NCI-H2081 (cell line): ENCODE measurements around the gene CELF2.

Experiments used
- DNase-seq, 2 experiments: peaks; one replicate each; lab custom pipeline; 2025; lab: John Stamatoyannopoulos, UW

Gene CELF2

DNA sequence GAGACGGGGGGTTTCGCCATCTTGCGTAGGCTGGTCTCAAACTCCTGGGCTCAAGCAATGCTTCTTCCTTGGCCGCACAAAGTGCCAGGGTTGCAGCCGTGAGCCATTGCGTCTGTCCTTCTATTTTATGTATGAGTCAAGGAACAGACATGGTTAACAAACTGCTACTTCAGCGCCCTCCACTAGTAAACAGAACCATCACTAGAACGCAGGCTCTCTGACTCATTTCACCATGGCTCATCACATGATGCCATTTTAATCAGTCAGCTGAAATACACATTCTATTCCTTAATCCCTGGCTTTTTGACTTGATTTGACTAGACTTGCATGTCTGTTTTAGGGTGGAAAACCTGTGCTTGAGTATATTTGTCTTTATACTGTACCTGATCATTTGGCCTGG is 41.3 kb downstream of the CELF2 start:
- no peak for DNase-seq

DNA sequence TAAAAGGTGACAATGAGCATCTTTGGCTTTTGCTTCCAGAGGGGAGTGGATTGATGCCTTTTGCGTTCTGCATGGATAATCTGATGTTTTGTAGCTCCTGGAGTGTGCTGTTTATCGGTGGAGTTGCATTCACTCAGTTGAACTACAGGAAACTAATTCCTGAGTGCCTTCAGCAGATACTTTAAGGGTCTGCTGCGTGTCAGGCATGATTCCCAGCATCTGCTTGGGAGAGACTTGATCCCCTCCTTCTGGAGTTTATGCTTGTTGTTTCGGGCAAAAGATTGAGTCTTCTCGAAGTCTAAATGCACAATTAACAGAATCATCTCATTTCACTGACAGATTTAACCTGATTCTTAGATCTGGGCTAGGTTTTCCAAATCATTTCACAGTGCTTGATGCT is 46.2 kb downstream of the CELF2 start:
- DNase-seq = no peak

DNA sequence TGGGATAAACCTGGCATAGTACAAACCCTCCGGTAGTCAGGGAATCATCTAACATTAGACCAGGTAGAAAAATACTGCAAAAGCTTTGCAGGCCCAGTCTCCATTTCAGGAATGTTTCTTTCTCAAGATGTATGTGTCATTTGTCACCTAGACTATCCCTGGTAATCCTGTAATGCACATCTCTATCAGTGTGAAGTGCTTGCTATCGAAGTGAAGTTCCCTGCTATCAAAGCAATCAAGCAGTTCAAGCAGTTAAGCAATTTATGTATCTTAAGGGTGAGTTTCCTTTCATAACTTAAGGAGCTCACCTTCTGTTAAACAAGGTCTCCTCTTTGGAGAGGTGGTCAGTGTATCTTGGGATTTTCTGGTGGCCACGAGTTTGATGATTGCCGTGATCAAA is 47.2 kb downstream of the CELF2 start:
- DNase-seq = no peak

DNA sequence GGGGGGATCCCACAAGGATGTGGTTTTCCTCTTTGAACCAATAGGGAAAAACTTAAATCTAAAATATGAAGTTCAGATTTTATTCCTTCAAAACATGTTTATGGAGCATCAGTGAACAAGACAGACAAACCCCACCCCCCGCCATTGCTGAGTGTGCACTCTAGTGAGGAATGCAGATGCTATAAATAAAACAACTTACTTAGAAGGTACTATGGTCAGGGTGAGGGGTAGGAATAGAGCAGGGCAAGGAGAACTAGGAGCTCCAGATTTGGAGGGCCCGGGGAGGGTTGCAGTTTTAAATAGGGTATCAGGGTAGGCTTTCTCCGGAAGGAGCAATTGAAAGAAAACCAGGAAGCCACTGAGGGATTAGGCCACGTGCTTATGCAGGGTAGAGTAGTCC is 47.9 kb downstream of the CELF2 start:
- no peak for DNase-seq

DNA sequence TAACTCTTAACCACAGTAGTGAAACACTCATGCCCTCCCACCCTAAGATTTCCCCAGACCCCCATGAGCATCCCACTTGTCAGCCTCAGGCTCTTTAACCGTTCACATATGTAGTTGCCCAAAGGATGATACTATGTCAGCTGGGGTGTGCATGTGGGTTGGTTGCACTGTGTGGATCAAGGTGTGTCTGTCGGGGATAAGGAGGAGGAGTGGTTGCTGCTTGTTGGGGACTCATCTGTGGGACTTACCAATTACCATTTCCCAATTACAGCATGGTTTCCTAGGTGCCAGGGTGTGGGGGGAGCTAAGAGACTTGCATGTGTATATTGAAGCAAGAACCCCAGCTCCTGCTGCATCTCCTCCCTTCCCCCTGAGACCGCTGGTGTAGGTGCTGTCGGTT is 48.8 kb downstream of the CELF2 start:
- DNase-seq = no peak

DNA sequence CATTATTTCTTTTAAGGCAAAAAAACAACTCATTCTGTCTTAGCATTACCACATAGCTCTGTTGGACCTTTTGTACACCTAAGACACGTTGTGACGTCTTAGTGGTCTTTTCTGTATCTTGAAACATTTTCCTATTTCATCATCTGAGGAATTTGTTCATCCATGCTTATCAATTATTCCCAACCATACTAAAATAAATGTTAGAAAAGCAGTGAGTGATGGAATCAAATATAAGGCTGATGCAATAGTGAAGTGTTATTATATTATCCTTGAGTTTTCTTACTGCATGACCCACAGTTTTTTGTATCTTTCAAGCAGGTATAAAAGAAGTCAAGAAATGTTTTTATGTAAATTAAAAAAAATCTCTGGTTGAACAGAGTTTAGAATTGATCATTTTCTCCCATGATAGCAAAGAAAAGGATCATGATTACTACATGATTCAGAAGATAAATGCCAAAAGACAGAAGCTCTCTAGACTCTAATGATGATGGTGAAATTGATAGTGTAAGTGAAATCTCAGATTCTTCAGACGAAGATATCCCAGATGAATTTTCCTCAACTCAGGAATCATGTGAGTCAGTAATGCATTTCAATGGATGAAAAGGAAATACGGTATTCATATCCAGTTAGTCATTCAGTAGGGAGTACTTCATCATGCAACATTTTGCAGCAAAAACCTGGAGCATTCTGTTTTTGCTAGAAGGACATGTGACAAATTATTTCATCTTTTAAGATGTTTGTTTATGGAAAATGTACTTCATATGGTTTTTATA is 51.4 kb downstream of the CELF2 start:
- no peak for DNase-seq

DNA sequence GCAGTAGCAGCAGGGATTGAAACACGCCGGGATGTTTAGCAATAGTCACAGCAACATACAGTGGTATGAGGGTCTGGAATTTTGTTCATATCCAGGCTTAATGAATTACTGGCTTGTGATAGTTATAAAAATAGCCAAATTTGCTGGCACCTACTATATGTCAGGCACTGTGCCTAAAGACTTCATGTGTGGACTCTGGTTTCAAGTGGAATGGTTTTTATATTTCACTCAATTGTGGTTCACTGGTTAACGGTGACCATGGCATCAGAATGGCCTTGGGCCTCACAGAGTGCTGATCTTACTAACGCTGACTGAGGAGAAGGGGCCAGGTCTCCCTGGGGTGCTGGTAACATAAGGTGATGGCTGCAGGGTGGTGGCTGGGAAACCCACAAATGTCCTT is 55.7 kb downstream of the CELF2 start:
- DNase-seq = no peak

DNA sequence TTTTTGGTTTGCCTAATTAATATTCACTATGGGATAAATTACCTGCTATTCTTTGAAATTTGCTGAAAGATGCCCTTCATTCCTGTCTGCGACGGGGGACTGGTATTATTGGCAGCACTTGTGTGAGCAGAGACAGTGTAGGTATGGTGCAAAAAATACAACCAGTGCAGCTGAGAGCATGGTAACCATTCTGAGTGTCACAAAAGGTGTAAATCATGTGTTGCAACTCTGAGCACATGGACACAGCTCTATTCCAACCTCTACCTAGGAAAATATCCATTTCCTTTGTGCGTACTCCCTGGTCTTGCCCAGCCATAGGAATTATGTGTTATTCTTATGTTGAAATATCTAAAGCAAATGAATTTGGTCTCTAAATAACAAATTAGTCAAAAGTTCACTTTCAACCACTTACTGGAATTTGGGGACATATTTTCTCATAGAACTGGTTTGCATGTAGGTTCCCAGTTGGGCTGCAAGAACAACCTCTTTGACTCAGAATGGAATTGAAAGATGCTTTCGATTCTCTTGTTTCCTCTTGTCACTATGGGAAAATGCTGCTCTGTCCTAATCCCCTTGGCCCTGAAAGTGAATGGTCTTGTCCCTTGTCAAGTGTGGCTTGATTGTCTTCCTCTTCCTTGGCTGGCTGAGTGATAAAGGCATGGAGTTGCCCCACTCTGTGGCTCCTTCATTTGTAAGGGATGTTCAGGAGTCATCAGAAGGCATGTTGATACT is 57.0 kb downstream of the CELF2 start:
- DNase-seq = no peak

DNA sequence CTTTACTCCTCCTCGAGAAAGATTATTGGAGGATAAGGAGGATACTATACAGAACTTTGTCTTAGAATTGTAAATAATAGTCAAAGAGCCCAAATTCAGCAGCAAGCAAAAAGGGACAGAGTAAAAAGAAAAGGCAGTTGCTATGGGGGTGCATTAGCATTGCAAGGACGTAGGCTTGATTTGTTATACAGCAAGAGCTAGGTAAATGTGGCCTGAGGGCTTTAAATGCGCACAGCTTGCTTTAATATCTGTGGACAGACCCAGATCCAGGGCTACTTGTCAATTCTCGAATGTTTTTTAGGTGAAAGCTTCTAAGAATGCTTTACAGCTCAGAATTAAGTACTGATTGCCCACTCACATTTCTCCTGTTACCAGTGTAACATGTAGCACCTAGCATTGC is 58.5 kb downstream of the CELF2 start:
- DNase-seq = no peak

DNA sequence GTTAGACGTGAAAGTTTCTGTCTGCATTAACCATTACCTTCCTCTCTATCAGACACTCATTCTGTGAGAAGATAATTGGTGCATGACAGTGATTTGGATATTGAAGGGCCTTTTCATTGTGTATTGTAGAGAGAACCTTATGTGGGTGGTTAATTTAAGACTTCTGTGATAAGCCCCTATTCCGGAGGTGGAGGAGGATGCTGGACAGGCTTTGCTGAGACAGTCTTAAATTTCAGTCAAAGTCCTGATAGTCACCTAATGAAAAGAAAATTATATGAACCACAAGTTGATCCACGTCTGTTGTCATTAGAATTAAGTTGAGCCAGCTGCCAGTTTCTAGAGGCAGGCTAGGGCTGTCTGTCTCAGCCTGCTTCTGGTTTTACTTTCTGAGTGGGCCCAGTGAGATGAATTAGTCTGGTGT is 62.9 kb downstream of the CELF2 start:
- DNase-seq = no peak

DNA sequence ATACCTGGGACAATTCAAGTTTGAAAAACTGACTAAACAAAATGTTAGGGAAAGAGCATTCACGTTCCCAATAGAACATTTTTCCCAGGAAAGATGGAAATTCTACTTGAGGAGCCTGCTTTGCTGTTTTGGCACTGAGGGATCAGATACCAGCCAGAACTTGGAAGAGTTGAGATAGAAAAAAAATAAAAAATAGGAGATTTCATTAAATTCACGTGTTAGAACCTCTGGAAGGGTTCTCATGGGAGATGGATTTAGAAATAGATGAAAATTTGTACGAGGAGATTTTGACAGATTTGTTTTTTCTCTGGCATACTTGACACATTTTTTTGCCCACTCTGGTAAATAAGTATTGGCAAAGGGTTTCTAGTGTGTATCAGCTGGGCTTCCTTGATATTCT is 63.7 kb downstream of the CELF2 start:
- no peak for DNase-seq

DNA sequence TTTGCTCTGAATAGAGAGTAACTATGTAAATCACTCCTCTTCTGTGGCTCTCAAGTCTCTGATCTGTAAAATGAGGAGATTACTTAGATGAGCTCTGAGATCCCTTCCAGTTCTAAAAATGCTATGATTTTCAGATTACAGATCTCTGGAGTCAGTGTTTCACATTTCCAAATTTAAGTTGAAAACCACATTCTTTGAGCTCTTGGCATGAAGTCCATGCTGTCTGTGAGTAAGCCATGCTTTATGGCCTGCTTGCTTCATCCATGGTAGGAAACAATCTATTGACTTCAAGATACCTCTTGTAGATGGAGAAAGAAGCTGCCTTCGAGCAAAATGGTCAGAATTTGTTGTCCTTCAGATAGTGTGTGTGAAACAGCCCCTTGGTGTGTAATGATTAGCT is 64.9 kb downstream of the CELF2 start:
- DNase-seq = no peak

DNA sequence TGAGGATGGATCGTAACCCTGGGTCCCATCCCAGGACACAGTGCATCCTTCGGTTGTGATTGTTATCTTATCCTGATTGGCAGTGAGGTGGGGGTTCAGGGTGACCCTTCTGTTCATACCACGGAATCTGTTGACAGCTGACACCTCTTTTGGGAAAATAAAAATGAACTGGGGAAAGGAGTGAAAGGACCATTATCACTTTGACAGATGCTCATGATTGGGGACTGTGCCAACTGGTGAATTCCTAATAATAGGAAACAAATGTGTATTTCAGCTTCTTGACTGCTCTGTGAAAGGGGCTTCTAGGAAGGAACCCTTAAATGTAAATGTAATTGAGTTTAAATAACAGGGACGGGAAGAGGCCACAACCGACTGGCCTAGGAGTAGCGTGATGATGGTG is 65.4 kb downstream of the CELF2 start:
- no peak for DNase-seq

DNA sequence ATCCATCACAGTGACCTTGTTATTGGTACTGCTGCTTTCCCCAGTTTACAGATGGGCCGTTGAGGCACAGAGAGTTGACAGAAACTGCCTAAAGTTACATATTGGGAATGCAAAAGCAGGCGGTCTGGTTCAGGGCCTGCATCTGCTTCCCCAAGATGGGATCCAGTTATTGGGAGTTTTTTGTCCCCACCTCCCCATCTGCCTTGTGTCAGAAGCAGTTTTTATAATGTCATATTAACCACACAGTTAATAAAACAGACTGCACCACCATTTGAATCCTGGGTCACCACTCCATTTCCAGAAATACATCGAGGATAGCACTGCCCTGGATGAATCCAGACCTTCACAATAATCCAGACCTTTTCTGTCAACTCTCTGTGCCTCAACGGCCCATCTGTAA is 67.9 kb downstream of the CELF2 start:
- no peak for DNase-seq

DNA sequence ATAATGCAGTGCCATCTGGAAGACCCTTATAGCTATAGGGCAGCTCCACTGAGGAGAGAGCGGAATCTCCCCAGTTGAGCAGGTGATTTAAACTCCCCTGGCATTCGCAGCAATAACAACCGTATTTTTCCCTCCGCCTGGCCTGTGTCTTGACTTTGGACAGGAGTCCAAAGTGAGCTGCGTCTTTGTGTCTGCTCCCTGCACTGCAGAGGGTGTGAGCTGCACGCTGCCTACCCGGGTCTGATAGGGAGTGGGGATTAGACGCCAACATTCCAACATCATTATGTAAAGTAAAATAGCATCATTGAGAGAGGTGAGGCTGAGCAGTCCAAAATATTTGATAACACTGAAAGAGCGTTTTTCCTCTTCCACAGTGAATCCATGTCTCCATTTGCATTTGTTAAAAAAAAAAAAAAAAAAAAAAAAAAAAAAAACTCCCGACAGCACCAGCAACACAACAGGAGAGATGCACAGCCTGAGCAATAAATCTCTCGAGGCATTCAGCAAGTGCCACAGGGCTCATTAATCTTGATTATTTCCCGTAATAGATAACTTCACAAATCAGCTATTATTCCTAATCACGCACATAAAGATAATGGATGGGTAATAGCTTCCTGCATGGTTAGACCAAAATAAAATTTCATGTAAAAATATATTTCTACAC is 68.6 kb downstream of the CELF2 start:
- no peak for DNase-seq

DNA sequence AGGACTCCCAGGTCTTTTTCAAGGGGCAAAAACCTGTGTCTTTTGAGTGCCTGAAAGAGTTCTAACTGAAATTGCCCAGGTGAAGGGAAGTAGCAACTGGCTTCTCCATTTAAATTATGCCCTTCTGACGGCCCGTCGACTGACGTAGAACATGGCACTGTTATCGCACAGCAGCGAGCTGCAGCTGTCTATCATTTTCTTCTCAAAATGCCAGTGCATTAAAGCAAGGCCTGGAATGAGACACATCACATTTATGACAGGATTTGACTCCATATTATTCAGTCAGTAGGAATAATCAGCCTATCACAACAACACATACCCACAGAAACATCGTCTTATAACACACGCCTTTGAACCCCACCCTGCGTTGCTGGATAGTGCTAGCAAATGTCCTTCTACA is 69.7 kb downstream of the CELF2 start:
- no peak for DNase-seq

DNA sequence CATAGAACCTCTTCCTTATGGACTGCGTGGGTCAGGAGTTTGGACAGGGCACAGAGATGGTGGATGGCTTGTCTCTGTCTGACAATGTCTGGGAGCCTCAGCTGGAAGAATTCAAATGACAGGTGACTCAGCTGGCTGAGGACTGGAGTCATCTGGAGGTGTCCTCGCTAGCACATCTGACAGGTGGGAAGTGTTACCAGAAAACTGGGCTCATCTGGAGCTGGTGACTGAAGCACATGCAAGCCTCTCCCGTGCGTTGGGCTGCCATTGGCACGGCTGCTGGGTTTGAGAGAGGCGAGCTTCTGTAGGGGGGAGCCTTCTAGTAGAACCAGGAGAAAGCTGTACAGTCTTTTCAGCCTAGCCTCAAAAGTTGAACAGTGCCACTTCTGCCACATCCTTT is 71.0 kb downstream of the CELF2 start:
- DNase-seq = no peak

DNA sequence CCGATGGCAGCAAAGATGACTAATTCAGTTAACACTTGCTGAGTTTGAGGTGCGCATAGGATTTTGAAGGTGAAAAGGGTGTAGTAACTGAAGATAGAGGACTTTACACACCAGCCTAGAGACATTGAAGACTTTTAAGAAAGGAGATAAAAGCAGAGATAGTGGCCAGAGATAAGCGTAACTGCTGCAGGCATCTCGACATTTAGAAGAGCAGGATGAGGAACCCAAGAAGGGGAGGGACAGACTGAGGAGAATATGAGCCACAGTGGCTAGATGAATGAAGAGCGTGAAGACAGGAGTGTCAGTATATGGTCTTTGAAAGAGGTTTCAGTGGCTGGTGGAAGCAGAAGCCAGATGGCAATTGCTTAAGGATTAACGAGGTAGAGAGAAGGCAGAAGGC is 71.6 kb downstream of the CELF2 start:
- DNase-seq = no peak

DNA sequence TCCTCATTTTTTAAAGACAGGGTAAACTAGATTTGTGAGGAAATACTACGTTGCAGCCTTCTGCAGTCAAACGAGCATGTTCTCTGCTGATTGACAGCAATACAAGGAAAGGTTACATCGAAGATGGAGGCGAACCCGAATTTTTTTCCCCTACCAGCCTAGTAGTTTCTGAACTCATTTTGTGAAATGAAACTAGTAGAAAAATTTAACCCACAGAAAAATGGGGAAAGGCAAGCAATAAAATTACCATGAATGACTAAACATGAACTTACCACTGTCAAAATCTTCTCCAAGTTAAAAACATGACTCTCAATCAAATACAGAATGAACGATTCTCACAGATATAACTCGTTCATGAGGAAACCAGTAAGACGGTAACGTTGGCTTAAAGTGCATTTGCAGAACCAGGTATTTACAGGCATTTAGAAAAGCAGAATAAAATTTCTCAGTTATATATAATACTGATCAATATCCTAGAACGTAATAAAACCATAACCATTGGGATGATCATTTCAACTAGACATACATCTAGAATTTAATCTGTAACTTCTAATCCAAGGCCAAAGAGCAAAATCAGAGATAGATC is 73.9 kb downstream of the CELF2 start:
- DNase-seq = no peak

DNA sequence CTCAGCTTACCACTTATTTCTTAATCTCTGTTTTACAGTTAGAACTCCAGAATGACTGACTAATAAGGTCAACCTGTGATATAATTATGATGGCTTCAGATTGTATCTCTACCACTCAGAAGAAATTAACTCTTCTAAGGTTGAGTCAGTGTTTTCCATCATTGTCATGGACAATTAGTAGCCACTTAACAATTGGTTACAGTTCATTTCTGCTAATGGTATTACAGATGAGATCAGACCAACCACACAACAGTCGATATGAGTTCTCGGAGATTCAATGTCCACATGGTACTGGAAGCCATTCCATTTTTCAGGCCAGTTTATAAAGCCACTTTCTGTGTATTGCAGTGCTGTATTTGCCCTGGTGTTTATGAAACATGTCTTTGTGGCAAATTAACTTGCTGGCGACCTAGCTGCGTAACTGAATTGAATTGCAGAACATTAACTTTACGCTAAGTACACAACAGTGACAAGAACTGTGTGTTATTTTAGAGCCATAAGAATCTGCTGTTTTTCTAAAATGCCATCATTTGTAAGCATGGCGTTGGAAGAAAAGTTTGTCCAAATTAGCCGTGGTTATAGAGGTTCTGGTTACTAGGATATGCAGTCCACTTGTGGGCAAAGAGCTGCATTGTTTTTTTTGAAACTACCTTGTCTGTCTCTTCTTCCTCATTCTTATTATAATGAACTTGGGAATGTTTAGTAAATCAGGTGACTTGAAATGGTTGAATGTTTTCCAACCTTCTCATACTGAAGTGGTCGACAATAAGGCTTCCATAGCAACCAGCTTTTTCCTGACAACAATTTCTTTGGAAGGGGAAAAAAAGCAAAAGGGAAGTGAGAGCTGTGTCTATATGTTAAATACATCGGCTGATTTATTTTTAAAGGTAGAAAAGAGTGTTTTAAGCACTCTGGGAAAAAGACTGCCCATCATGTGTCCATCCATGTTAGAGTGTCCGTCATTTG is 76.4 kb downstream of the CELF2 start:
- no peak for DNase-seq

DNA sequence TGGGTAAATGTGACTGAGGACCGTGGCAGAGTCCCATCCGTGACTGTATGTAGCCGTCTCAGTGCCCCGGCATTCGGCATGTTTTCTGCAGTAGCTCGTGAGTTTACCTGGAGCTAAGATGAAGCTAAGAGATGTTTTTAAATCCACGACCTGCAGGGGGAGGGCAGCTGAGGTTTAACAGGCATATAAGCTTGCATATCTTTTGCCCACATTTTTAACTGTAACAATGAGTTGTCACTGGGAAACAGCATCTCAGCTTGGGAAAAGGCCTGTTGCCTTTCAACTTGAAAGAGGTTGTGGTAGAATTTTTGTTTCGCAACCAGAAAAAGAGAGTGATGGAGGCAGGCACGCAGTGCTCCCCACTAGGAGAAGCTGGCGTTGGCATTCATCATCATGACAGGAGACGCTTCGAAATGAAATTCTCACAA is 77.7 kb downstream of the CELF2 start:
- no peak for DNase-seq

DNA sequence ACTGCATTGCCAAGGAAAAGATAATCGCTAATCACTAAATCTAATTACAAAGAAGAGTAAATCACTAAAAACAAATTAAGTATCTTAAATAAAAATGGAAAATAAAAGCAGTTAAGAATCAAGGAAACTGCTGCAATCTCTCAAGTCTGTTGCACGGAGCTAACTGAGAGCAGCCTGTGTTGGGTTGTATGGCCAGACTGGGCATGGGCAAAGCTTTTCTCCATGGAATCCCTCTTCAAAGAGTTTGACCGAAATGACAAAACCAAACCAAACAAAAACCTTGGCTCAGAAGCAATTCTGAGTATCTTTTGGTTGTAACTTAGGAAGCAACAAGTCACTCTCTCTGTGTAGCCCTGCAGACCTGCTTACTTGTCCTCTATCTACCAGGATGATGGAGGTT is 78.8 kb downstream of the CELF2 start:
- DNase-seq = no peak
